Measurements from ENCODE around the gene UIMC1. TPM values are rescaled to one million over a fixed set of nuclear protein-coding genes. Genes with fewer than 3 reads are reported as not detected.
A peak's percentile ranks its signal among the peaks of the same experiment; 100 is the strongest.
"Not testable (repeated sequence)": the region's sequence is repeated elsewhere in the genome, so short reads cannot be mapped to it uniquely, and the experiment has no call there.

UIMC1 gene
- total RNA-seq = 10 to 100 TPM; 49.4 to 53.0 TPM

- CTCF ChIA-PET = interaction anchor here (0.6 to 3.4 kb wide), 9 partner anchors 10 to 353 kb away, joined by 3 to 26 read pairs (median 4); partner anchors contain the start of gene ZNF346
- Mint-ChIP-seq H3K27me3 (ENCODE audit: low read depth) (no peaks in the 10 kb centered on the region), H3K27ac (peak within 1 kb of the TSS; percentile 97), H3K36me3 (ENCODE audit: low read depth) (peaks cover 15% of the 10 kb centered on the region), H3K4me1 (ENCODE audit: low read depth) (peaks cover 25% of the 10 kb centered on the region), H3K9me3 (ENCODE audit: insufficient read depth) (no peaks in the 10 kb centered on the region), H3K4me3 (peak within 1 kb of the TSS; percentile 95)
- peak; percentile 94 for DNase-seq
- POLR2A ChIA-PET = interaction anchor here (0.6 to 4.4 kb wide), 6 partner anchors 10 to 471 kb away, joined by 3 to 32 read pairs (median 6); partner anchors contain the start of gene ZNF346
- peak; percentile 87 for ATAC-seq
Measured at GRCh38 chr5:177006265-177006972, at the start of gene UIMC1. TSS of gene UIMC1 (minus strand) at chr5:177006779. CDS start at chr5:176982615, 24,164 bp downstream.

- no peak for ATAC-seq
- Mint-ChIP-seq H3K9me3 (ENCODE audit: insufficient read depth) (no peaks in the 10 kb centered on the region), H3K4me3 (no peak overlapping the region), H3K27ac (no peak overlapping the region), H3K4me1 (ENCODE audit: low read depth) (no peaks in the 10 kb centered on the region), H3K27me3 (ENCODE audit: low read depth) (no peaks in the 10 kb centered on the region), H3K36me3 (ENCODE audit: low read depth) (peaks cover 34% of the 10 kb centered on the region)
- no peak for DNase-seq
- ChIA-PET CTCF (interaction anchor here (1.6 kb wide), 1 partner anchor 22 kb away, joined by 6 read pairs; no protein-coding TSS in a partner anchor), POLR2A (no interaction called here)
Measured at GRCh38 chr5:177049285-177049684, 42.7 kb upstream of the UIMC1 start.

GRCh38 chr5:177048531-177048930 lies 42.0 kb upstream of the UIMC1 start:
- H3K4me1 Mint-ChIP-seq (ENCODE audit: low read depth); CTCF ChIA-PET; H3K27ac Mint-ChIP-seq; H3K27me3 Mint-ChIP-seq (ENCODE audit: low read depth); DNase-seq; POLR2A ChIA-PET; H3K4me3 Mint-ChIP-seq; H3K9me3 Mint-ChIP-seq (ENCODE audit: insufficient read depth); ATAC-seq: not testable (repeated sequence)
- peaks cover 37% of the 10 kb centered on the region for H3K36me3 Mint-ChIP-seq (ENCODE audit: low read depth)

- ATAC-seq (no peak), DNase-seq (no peak)
- H3K27ac Mint-ChIP-seq = no peak overlapping the region
- no peaks in the 10 kb centered on the region for H3K9me3 Mint-ChIP-seq (ENCODE audit: insufficient read depth)
- H3K4me1 Mint-ChIP-seq (ENCODE audit: low read depth) = no peaks in the 10 kb centered on the region
- no peaks in the 10 kb centered on the region for H3K27me3 Mint-ChIP-seq (ENCODE audit: low read depth)
- no peak overlapping the region for H3K4me3 Mint-ChIP-seq
- peaks cover 41% of the 10 kb centered on the region for H3K36me3 Mint-ChIP-seq (ENCODE audit: low read depth)
- ChIA-PET POLR2A (no interaction called here), CTCF (interaction anchor here (1.7 kb wide), 1 partner anchor 24 kb away, joined by 5 read pairs; the partner anchor contains the start of gene ZNF346)
Measured at GRCh38 chr5:177045631-177046030, 39.1 kb upstream of the UIMC1 start.

- H3K27ac Mint-ChIP-seq = no peak overlapping the region
- POLR2A ChIA-PET = no interaction called here
- H3K36me3 Mint-ChIP-seq (ENCODE audit: low read depth) = peaks cover 41% of the 10 kb centered on the region
- no peaks in the 10 kb centered on the region for H3K4me1 Mint-ChIP-seq (ENCODE audit: low read depth)
- H3K27me3 Mint-ChIP-seq (ENCODE audit: low read depth) = no peaks in the 10 kb centered on the region
- ATAC-seq = no peak
- H3K4me3 Mint-ChIP-seq = no peak overlapping the region
- no peak for DNase-seq
- no peaks in the 10 kb centered on the region for H3K9me3 Mint-ChIP-seq (ENCODE audit: insufficient read depth)
- CTCF ChIA-PET = interaction anchor here (1.2 to 1.7 kb wide), 2 partner anchors 23 to 384 kb away, joined by 4 to 5 read pairs; partner anchors contain the start of gene ZNF346
Measured at GRCh38 chr5:177044641-177045040, 38.1 kb upstream of the UIMC1 start.

- CTCF ChIA-PET = interaction anchor here (1.2 kb wide), 1 partner anchor 383 kb away, joined by 4 read pairs; no protein-coding TSS in a partner anchor
- Mint-ChIP-seq H3K27me3 (ENCODE audit: low read depth) (no peaks in the 10 kb centered on the region), H3K4me1 (ENCODE audit: low read depth) (no peaks in the 10 kb centered on the region), H3K36me3 (ENCODE audit: low read depth) (peaks cover 39% of the 10 kb centered on the region), H3K27ac (no peak overlapping the region), H3K9me3 (ENCODE audit: insufficient read depth) (no peaks in the 10 kb centered on the region), H3K4me3 (no peak overlapping the region)
- POLR2A ChIA-PET = no interaction called here
- no peak for ATAC-seq
- no peak for DNase-seq
Measured at GRCh38 chr5:177043958-177044357, 37.4 kb upstream of the UIMC1 start.

GRCh38 chr5:177043114-177043513 lies 36.5 kb upstream of the UIMC1 start:
- CTCF ChIA-PET = interaction anchor here (1.0 to 1.5 kb wide), 2 partner anchors 21 to 29 kb away, joined by 3 read pairs; no protein-coding TSS in a partner anchor
- H3K27ac Mint-ChIP-seq = no peak overlapping the region
- POLR2A ChIA-PET = no interaction called here
- no peak for DNase-seq
- no peaks in the 10 kb centered on the region for H3K9me3 Mint-ChIP-seq (ENCODE audit: insufficient read depth)
- H3K4me3 Mint-ChIP-seq = no peak overlapping the region
- peaks cover 37% of the 10 kb centered on the region for H3K36me3 Mint-ChIP-seq (ENCODE audit: low read depth)
- no peak for ATAC-seq
- H3K4me1 Mint-ChIP-seq (ENCODE audit: low read depth) = no peaks in the 10 kb centered on the region
- H3K27me3 Mint-ChIP-seq (ENCODE audit: low read depth) = no peaks in the 10 kb centered on the region

- no peaks in the 10 kb centered on the region for H3K27me3 Mint-ChIP-seq (ENCODE audit: low read depth)
- POLR2A ChIA-PET = no interaction called here
- H3K4me1 Mint-ChIP-seq (ENCODE audit: low read depth) = no peaks in the 10 kb centered on the region
- CTCF ChIA-PET = interaction anchor here (0.7 to 1.5 kb wide), 4 partner anchors 10 to 30 kb away, joined by 3 read pairs; no protein-coding TSS in a partner anchor
- peaks cover 34% of the 10 kb centered on the region for H3K36me3 Mint-ChIP-seq (ENCODE audit: low read depth)
- no peak for ATAC-seq
- H3K9me3 Mint-ChIP-seq (ENCODE audit: insufficient read depth) = no peaks in the 10 kb centered on the region
- DNase-seq = no peak
- H3K4me3 Mint-ChIP-seq = no peak overlapping the region
- H3K27ac Mint-ChIP-seq = no peak overlapping the region
Measured at GRCh38 chr5:177041936-177042335, 35.4 kb upstream of the UIMC1 start.

GRCh38 chr5:177040814-177041420 lies 34.3 kb upstream of the UIMC1 start:
- ATAC-seq (no peak), DNase-seq (no peak)
- H3K27ac Mint-ChIP-seq = no peak overlapping the region
- H3K27me3 Mint-ChIP-seq (ENCODE audit: low read depth) = no peaks in the 10 kb centered on the region
- POLR2A ChIA-PET = interaction anchor here (0.6 kb wide), 1 partner anchor 133 kb away, joined by 3 read pairs; no protein-coding TSS in a partner anchor
- CTCF ChIA-PET = interaction anchor here (1.4 kb wide), 1 partner anchor 9 kb away, joined by 3 read pairs; no protein-coding TSS in a partner anchor
- peaks cover 8% of the 10 kb centered on the region for H3K4me1 Mint-ChIP-seq (ENCODE audit: low read depth)
- H3K9me3 Mint-ChIP-seq (ENCODE audit: insufficient read depth) = no peaks in the 10 kb centered on the region
- peaks cover 35% of the 10 kb centered on the region for H3K36me3 Mint-ChIP-seq (ENCODE audit: low read depth)
- H3K4me3 Mint-ChIP-seq = no peak overlapping the region

- Mint-ChIP-seq H3K9me3 (ENCODE audit: insufficient read depth) (no peaks in the 10 kb centered on the region), H3K27ac (no peak overlapping the region), H3K27me3 (ENCODE audit: low read depth) (no peaks in the 10 kb centered on the region), H3K36me3 (ENCODE audit: low read depth) (peaks cover 30% of the 10 kb centered on the region), H3K4me1 (ENCODE audit: low read depth) (peaks cover 14% of the 10 kb centered on the region), H3K4me3 (no peak overlapping the region)
- POLR2A ChIA-PET = no interaction called here
- DNase-seq (no peak), ATAC-seq (no peak)
- CTCF ChIA-PET = interaction anchor here (1.4 kb wide), 1 partner anchor 12 kb away, joined by 3 read pairs; no protein-coding TSS in a partner anchor
Measured at GRCh38 chr5:177036921-177037320, 30.3 kb upstream of the UIMC1 start.

GRCh38 chr5:177036443-177036842 lies 29.9 kb upstream of the UIMC1 start:
- no peak overlapping the region for H3K4me3 Mint-ChIP-seq
- no peaks in the 10 kb centered on the region for H3K27me3 Mint-ChIP-seq (ENCODE audit: low read depth)
- DNase-seq (no peak), ATAC-seq (peak; percentile 26)
- ChIA-PET CTCF (interaction anchor here (1.4 kb wide), 1 partner anchor 12 kb away, joined by 3 read pairs; no protein-coding TSS in a partner anchor), POLR2A (no interaction called here)
- peaks cover 17% of the 10 kb centered on the region for H3K4me1 Mint-ChIP-seq (ENCODE audit: low read depth)
- H3K9me3 Mint-ChIP-seq (ENCODE audit: insufficient read depth) = peaks cover 3% of the 10 kb centered on the region
- H3K36me3 Mint-ChIP-seq (ENCODE audit: low read depth) = peaks cover 29% of the 10 kb centered on the region
- no peak overlapping the region for H3K27ac Mint-ChIP-seq

GRCh38 chr5:177035976-177036375 lies 29.4 kb upstream of the UIMC1 start:
- Mint-ChIP-seq H3K9me3 (ENCODE audit: insufficient read depth) (peaks cover 5% of the 10 kb centered on the region), H3K27ac (peak overlapping the region; percentile 54), H3K4me1 (ENCODE audit: low read depth) (peaks cover 21% of the 10 kb centered on the region), H3K36me3 (ENCODE audit: low read depth) (peaks cover 28% of the 10 kb centered on the region), H3K27me3 (ENCODE audit: low read depth) (no peaks in the 10 kb centered on the region), H3K4me3 (no peak overlapping the region)
- peak; percentile 77 for ATAC-seq
- peak; percentile 25 for DNase-seq
- ChIA-PET POLR2A (no interaction called here), CTCF (interaction anchor here (1.4 kb wide), 1 partner anchor 11 kb away, joined by 3 read pairs; no protein-coding TSS in a partner anchor)

Measured in activated CD8-positive, alpha-beta T cell treated with anti-CD3 and anti-CD28 coated beads, Interleukin-2, amount 10 ng/mL, durations not matched to agents 7 days and 5 days (primary cell).